Adrenal gland (tissue), 12 donors: ENCODE data around the gene GLYATL3. TPM values are rescaled to one million over a fixed set of nuclear protein-coding genes. Genes with fewer than 3 reads are reported as not detected.

Experiments used
- DNase-seq, 7 donors: peaks; one replicate each; pipeline ENCODE4 v3.0.0-alpha.2; 2019 to 2020
- H3K27ac ChIP-seq, 5 donors: fragments of 200-600 bp; sonication (generic) in 4 of 5; 1 replicate in 3 of 5; 2 replicates in 2 of 5; pipeline versions ENCODE4 v1.5.1 to v1.8.0; 2016 to 2020; ENCODE audit warnings: mild to moderate bottlenecking in 1 of 5
- H3K27me3 ChIP-seq: fragments of 200-600 bp; 2 replicates; pipeline ENCODE4 v1.8.0; 2021
- H3K36me3 ChIP-seq, 2 donors: fragments of 200-600 bp; replicated peaks in 1 of 2; 1 replicate in 1 of 2; 2 replicates in 1 of 2; pipeline versions ENCODE4 v1.5.1 to v1.8.0; 2018 to 2022
- H3K4me1 ChIP-seq, 2 donors: fragments of 200-600 bp; replicated peaks in 1 of 2; 1 replicate in 1 of 2; 2 replicates in 1 of 2; pipeline versions ENCODE4 v1.5.1 to v1.8.0; 2018 to 2021
- H3K4me3 ChIP-seq, 4 donors: fragments of 200-600 bp; sonication (generic) in 3 of 4; one replicate each; pipeline ENCODE4 v1.5.1; 2016 to 2018
- H3K9me3 ChIP-seq, 3 donors: fragments of 200-600 bp; sonication (generic) in 1 of 3; replicated peaks in 1 of 3; 1 replicate in 2 of 3; 2 replicates in 1 of 3; pipeline versions ENCODE4 v1.5.1 to v1.8.0; 2016 to 2021
- CTCF ChIP-seq, 6 experiments: fragments of 450-650 bp in 4 of 6; fragments of 200-600 bp in 2 of 6; sonication (generic) in 1 of 6; IDR thresholded peaks; 1 replicate in 5 of 6; 2 replicates in 1 of 6; pipeline versions ENCODE4 v1.5.1 to v1.8.0; 2016 to 2021; ENCODE audit warnings: antibody characterized with exemption in 6 of 6, mild to moderate bottlenecking in 2 of 6, moderate library complexity in 1 of 6
- POLR2A ChIP-seq, 2 donors: fragments of 450-650 bp; IDR thresholded peaks; one replicate each; pipeline ENCODE4 v1.6.1; 2017; ENCODE audit warnings: antibody characterized with exemption in 2 of 2, mild to moderate bottlenecking in 2 of 2, moderate library complexity in 1 of 2
- WGBS, 4 donors: extraction: QIAGEN DNeasy Blood & Tissue Kit in 2 of 4; methylation state at CpG; one replicate each; pipeline versions ENCODE4 v1.1.5 to v1.1.7; 2013 to 2017; 5-methylcytosine and 5-hydroxymethylcytosine counted together
- intact Hi-C, 2 donors: fragments of 100-400 bp; cut with DNase I; formaldehyde crosslinking; loops; one replicate each; pipeline versions ENCODE4 v1.14.1 to v1.15.0; 2022 to 2023
- polyA plus RNA-seq, 3 donors: library from polyadenylated mRNA; stranded (reverse); fragments of 200-250 nt in 2 of 3; fragments of 350-450 nt in 1 of 3; fragmentation: Illumina TruSeq in 1 of 3; extraction: RNeasy Lipid Tissue Mini Kit (QIAGEN cat#74804) in 1 of 3; gene quantifications; one replicate each; pipeline ENCODE4 v1.2.3, GENCODE V29; 2013 to 2014
- total RNA-seq, 9 donors: library from RNA; depleted of rRNA in 4 of 9; stranded (reverse); fragments of >200 nt in 4 of 9; fragments of 120-200 nt in 1 of 9; fragmentation: NEBNext Ultra II Directional in 1 of 9; extraction: Animal tissue kit (Norgen Biotek cat#: 25700) in 1 of 9; gene quantifications; one replicate each; pipeline versions ENCODE4 v1.1.0 to v1.2.4, GENCODE V29; 2013 to 2023
- donor health status: healthy with polysubstance abuse.
- donor health status: Bipolar disorder and iron deficiency.
- donor health status: DM: yes; HTN: yes; CAD: no.
- donor health status: DM: no; HTN: no; CAD: no.
- donor health status: DM: no; HTN: no; CAD: no.
- donor health status: DM: yes; HTN: yes; CAD: no.

The GLYATL3 gene
- total and polyA plus RNA-seq, 12 donors = not detected

- peak in 4 of 7 donors; percentile 18 to 45 (median 38) for DNase-seq
- Histone ChIP-seq H3K4me1 (peaks cover 2 to 3% of the 10 kb centered on the region in 2 donors), H3K4me3 (no peak overlapping the region), H3K27ac (no peak overlapping the region), H3K27me3 (peaks cover 7% of the 10 kb centered on the region), H3K9me3 (no peaks in the 10 kb centered on the region), H3K36me3 (no peaks in the 10 kb centered on the region)
- TF ChIP-seq POLR2A (IDR thresholded peaks at IDR 0.05) (no peak), CTCF (IDR thresholded peaks at IDR 0.05) (no peak)
- intact Hi-C loops = no loop called here
Observed at GRCh38 chr6:49556429-49556837, 56.7 kb downstream of the GLYATL3 start.

DNA sequence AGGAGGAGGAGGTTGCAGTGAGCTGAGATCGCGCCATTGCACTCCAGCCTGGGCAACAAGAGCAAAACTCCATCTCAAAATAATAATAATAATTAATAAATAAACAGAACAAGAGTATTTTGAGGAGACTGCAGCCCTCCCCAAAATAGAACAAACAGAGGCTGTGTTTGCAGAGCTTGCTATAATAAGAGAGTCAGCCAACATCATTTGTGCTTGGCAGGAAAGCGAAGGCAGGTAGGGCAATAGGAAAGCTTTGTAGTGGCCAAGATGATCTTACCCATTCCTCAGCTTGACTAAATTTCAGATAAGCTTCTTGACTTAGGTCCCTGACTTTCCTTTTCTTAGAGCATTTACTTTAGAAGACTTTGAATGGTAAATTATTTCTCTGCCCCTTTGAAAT is 57.5 kb downstream of the GLYATL3 start:
- WGBS, 4 donors = 69 to 93% (median 83%) methylated on average over 3 of the region's 3 CpGs
- TF ChIP-seq CTCF (IDR thresholded peaks at IDR 0.05) (no peak), POLR2A (IDR thresholded peaks at IDR 0.05) (no peak)
- H3K4me1 ChIP-seq = no peaks in the 10 kb centered on the region
- no peak for DNase-seq
- no peaks in the 10 kb centered on the region for H3K36me3 ChIP-seq
- peaks cover 6% of the 10 kb centered on the region for H3K27me3 ChIP-seq
- no peaks in the 10 kb centered on the region for H3K9me3 ChIP-seq
- no peak overlapping the region for H3K27ac ChIP-seq
- no peak overlapping the region for H3K4me3 ChIP-seq
- intact Hi-C loops = no loop called here

GRCh38 chr6:49558238-49558637 is 58.5 kb downstream of the GLYATL3 start:
- no peaks in the 10 kb centered on the region for H3K27me3 ChIP-seq
- no peaks in the 10 kb centered on the region for H3K9me3 ChIP-seq
- H3K4me3 ChIP-seq = no peak overlapping the region
- H3K27ac ChIP-seq = no peak overlapping the region
- intact Hi-C loops = no loop called here
- no peak for TF ChIP-seq POLR2A (IDR thresholded peaks at IDR 0.05)
- TF ChIP-seq CTCF (IDR thresholded peaks at IDR 0.05) = no peak
- H3K4me1 ChIP-seq = no peaks in the 10 kb centered on the region
- no peaks in the 10 kb centered on the region for H3K36me3 ChIP-seq
- no peak for DNase-seq

GRCh38 chr6:49563006-49563886 is 63.5 kb downstream of the GLYATL3 start:
- 59 to 71% (median 66%) methylated on average over 5 of the region's 5 CpGs for WGBS, 4 donors
- TF ChIP-seq POLR2A (IDR thresholded peaks at IDR 0.05) = no peak
- TF ChIP-seq CTCF (IDR thresholded peaks at IDR 0.05) = no peak
- no peak for DNase-seq

More at GRCh38 chr6:49563006-49563886, 63.5 kb downstream of the GLYATL3 start:
- Histone ChIP-seq H3K4me3 (no peak overlapping the region), H3K27ac (no peak overlapping the region), H3K27me3 (no peaks in the 10 kb centered on the region), H3K4me1 (no peaks in the 10 kb centered on the region), H3K36me3 (no peaks in the 10 kb centered on the region), H3K9me3 (no peaks in the 10 kb centered on the region)
- intact Hi-C loops = no loop called here
